ENCODE measurements around the gene ANOS1. TPM values are rescaled to one million over a fixed set of nuclear protein-coding genes. Genes with fewer than 3 reads are reported as not detected.

The ANOS1 gene
- total RNA-seq, 1 donor from 2014 or later: 5.0 TPM

DNA sequence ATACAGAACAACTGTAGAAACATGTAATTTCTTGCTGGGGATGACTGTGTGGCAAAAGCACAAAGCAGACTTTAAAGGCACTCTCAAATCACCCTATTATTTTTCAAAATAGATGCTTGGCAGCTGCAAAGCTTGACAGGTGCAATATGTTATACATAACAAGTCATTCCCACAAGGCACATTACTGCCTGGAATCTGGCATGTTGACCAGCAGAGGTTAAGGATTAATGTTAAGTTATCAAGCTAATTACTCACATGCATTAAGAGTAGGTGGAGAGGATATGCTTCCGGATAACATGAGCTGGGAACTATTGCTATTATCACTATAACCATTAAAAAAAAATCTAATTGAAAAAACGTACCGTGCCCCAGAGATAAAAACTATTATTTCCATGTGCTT is 17.8 kb downstream of the ANOS1 start:
- Histone ChIP-seq H3K9me3 (replicated peaks) (no peaks in the 10 kb centered on the region), H3K4me3 (no peak overlapping the region), H3K27ac (replicated peaks) (no peak overlapping the region), H3K27me3 (ENCODE audit: low read depth) (no peaks in the 10 kb centered on the region), H3K4me1 (no peaks in the 10 kb centered on the region), H3K36me3 (no peaks in the 10 kb centered on the region)
- no peak for DNase-seq
- TF ChIP-seq, protein P1, sequence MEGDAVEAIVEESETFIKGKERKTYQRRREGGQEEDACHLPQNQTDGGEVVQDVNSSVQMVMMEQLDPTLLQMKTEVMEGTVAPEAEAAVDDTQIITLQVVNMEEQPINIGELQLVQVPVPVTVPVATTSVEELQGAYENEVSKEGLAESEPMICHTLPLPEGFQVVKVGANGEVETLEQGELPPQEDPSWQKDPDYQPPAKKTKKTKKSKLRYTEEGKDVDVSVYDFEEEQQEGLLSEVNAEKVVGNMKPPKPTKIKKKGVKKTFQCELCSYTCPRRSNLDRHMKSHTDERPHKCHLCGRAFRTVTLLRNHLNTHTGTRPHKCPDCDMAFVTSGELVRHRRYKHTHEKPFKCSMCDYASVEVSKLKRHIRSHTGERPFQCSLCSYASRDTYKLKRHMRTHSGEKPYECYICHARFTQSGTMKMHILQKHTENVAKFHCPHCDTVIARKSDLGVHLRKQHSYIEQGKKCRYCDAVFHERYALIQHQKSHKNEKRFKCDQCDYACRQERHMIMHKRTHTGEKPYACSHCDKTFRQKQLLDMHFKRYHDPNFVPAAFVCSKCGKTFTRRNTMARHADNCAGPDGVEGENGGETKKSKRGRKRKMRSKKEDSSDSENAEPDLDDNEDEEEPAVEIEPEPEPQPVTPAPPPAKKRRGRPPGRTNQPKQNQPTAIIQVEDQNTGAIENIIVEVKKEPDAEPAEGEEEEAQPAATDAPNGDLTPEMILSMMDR (IDR thresholded peaks at IDR 0.05; ENCODE audit: borderline replicate concordance): no peak
- intact Hi-C loops (cut with micrococcal nuclease): no loop called here

DNA sequence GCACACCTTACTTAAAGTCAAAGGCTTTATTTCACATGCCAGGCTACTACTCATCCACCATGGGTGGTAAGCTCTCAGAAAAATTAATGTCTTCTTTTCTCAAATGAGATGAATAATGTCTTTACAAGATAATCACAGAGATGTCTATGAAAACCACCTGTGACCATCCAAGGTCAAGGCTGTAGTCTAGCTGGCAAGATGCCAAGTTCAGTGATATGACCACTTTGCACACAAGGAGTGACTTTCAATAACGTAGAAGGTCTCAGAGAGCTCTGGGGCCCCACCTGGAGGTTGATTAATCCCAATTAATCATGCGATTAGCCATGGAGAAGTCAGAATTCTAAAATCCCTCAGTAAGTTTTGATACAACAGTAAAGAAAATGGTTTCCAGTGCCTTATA is 20.5 kb downstream of the ANOS1 start:
- Histone ChIP-seq H3K27me3 (ENCODE audit: low read depth) (no peaks in the 10 kb centered on the region), H3K4me1 (no peaks in the 10 kb centered on the region), H3K9me3 (replicated peaks) (no peaks in the 10 kb centered on the region), H3K4me3 (no peak overlapping the region), H3K27ac (replicated peaks) (no peak overlapping the region), H3K36me3 (no peaks in the 10 kb centered on the region)
- TF ChIP-seq, protein P1 (IDR thresholded peaks at IDR 0.05; ENCODE audit: borderline replicate concordance): no peak
- intact Hi-C loops (cut with micrococcal nuclease): no loop called here
- DNase-seq: no peak

DNA sequence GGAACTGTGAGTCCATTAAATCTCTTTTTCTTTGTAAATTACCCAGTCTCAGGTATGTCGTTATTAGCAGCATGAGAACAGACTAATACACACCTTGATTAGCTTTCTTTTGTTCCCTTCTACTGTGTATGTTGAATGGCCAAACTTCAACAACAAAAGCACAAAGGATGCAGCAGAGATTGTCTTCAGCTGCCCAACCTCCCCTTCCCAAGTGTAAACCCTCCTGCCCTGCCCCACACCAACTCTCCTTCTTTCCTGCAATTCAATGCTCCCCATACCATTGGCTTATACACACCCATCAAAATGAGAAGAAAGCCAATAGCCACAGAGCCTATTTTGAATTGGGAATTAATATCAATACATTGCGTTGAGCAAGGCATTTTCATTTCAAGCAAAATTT is 27.8 kb downstream of the ANOS1 start:
- Histone ChIP-seq H3K4me3 (no peak overlapping the region), H3K36me3 (no peaks in the 10 kb centered on the region), H3K27me3 (ENCODE audit: low read depth) (no peaks in the 10 kb centered on the region), H3K27ac (replicated peaks) (no peak overlapping the region), H3K9me3 (replicated peaks) (no peaks in the 10 kb centered on the region), H3K4me1 (no peaks in the 10 kb centered on the region)
- TF ChIP-seq, protein P1 (IDR thresholded peaks at IDR 0.05; ENCODE audit: borderline replicate concordance): no peak
- intact Hi-C loops (cut with micrococcal nuclease): no loop called here
- no peak for DNase-seq

DNA sequence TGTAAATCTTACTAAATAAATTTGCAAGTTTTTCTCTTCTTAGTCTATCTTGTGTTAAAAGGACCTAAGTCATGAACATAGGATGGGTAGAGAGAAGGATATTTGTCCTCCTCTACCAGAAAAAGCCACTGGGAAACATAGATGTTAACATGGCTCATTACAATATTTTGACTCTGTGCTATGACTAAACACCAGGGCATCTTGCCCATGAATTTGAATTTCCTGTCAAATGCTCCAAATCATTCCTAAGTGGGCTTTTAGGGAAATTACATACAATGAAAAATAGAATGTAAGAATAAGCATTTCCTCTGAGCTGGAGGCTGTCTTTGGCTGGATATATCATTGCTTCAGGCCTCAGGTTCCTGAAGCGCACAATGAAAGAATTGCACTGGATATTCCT is 39.1 kb downstream of the ANOS1 start:
- Histone ChIP-seq H3K4me3 (no peak overlapping the region), H3K27me3 (ENCODE audit: low read depth) (no peaks in the 10 kb centered on the region), H3K4me1 (no peaks in the 10 kb centered on the region), H3K36me3 (no peaks in the 10 kb centered on the region), H3K27ac (replicated peaks) (no peak overlapping the region), H3K9me3 (replicated peaks) (no peaks in the 10 kb centered on the region)
- TF ChIP-seq, protein P1 (IDR thresholded peaks at IDR 0.05; ENCODE audit: borderline replicate concordance): no peak
- intact Hi-C loops (cut with micrococcal nuclease): no loop called here
- DNase-seq: no peak

DNA sequence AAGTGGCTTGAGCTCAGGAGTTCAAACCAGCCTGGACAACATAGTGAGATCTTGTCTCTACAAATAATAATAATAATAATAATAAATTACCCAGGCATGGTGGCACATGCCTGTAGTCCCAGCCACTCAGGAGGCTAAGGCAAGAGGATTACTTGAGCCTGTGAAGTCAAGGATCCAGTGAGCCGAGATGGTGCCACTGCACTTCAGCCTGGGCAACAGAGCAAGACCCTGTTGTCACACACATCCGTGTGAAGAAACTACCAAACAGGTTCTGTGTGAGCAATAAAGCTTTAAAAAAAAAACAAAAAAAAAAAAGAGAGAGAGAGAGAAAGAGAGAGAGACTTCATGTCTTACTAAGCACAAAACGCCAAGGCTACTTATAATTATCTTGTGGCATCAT is 42.5 kb downstream of the ANOS1 start:
- Histone ChIP-seq H3K4me1 (no peaks in the 10 kb centered on the region), H3K27ac (replicated peaks) (no peak overlapping the region), H3K9me3 (replicated peaks) (no peaks in the 10 kb centered on the region), H3K36me3 (no peaks in the 10 kb centered on the region), H3K4me3 (no peak overlapping the region), H3K27me3 (ENCODE audit: low read depth) (no peaks in the 10 kb centered on the region)
- DNase-seq: no peak
- TF ChIP-seq, protein P1 (IDR thresholded peaks at IDR 0.05; ENCODE audit: borderline replicate concordance): no peak
- intact Hi-C loops (cut with micrococcal nuclease): no loop called here

DNA sequence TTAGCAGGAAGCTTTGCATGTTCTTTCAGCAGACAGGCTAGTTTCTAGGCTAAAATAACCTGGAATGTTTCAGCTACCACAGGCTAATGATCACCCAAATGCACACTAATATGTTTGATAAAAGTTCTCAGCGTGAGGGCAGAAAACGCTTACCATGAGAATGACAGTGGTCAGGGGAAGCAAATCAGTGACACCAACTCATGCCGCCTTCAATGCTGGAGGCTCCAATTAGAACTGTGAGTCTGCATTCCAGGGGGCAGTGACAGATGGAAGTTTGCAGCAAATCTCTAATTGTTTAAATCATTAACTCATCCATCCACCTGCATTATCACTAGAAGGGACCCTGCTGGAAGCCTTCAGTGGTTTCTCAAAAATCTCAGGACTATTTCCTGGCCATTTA is 43.2 kb downstream of the ANOS1 start:
- Histone ChIP-seq H3K36me3 (no peaks in the 10 kb centered on the region), H3K27me3 (ENCODE audit: low read depth) (no peaks in the 10 kb centered on the region), H3K4me3 (no peak overlapping the region), H3K9me3 (replicated peaks) (no peaks in the 10 kb centered on the region), H3K4me1 (no peaks in the 10 kb centered on the region), H3K27ac (replicated peaks) (no peak overlapping the region)
- no peak for DNase-seq
- intact Hi-C loops (cut with micrococcal nuclease): no loop called here
- TF ChIP-seq, protein P1 (IDR thresholded peaks at IDR 0.05; ENCODE audit: borderline replicate concordance): no peak

Measured in left ventricle myocardium inferior (tissue), 1 donor.